ENCODE data around the gene ZBTB9.

The ZBTB9 gene

DNA sequence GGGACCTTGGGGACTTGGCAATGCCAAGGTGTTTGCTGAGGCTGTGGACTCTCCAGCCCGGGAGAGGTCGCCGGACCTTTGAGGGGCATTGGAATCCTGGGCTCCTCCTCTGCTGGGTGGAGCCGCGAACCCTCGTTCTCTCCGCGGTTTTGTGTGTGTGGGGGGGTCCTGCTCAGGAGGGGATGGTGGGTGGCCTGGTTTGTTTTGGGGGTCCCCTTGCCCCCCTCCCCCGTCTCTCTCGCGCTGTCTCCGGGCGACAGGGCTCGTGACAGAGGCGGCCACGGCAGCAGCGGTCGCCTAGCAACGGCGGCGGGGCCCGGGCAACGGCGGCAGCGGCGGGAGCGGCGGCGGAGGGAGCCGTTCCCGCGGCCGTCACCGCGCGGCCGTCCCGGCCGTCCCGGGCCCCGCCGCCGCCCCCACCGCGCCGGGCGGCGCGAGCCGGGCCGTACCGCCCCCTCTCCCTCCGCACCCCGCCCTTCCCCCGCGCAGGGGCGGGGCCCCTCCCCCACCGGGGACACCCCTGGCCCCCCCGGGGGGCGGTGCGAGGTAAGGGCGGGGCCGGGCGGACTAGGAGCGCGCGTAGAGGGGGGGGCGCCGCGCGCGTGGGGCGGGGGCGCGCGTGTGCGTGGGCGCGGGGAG, 26.7 kb upstream of the ZBTB9 start:
- no peaks in the 10 kb centered on the region for H3K36me3 ChIP-seq (ENCODE audit: control insufficient read depth in 2 of 2, insufficient read depth in 1 of 2, low read length in 2 of 2)
- peak overlapping the region; percentile 49 for H3K4me3 ChIP-seq (ENCODE audit: low read depth, low read length)
- POLR2A ChIA-PET: no interaction called here
- CTCF ChIA-PET: interaction anchor here (1.3 kb wide), 1 partner anchor 9 kb away, joined by 3 read pairs; no protein-coding TSS in a partner anchor
- no peak overlapping the region for H3K27ac ChIP-seq (ENCODE audit: extremely low read depth, low read depth, low read length)
- H3K9me3 ChIP-seq (ENCODE audit: control insufficient read depth, insufficient read depth, low read depth, low read length): no peaks in the 10 kb centered on the region
- peaks cover 12% of the 10 kb centered on the region for H3K4me1 ChIP-seq (ENCODE audit: control insufficient read depth, insufficient read depth, low read length)
- TF ChIP-seq ZBTB8A (tag by site-specific recombination; IDR thresholded peaks at IDR 0.05): 0 out of 2 replicates have a peak, but pooled peaks have one; percentile 28
- no peak for TF ChIP-seq IKZF3 (tag by site-specific recombination; IDR thresholded peaks at IDR 0.05)
- TF ChIP-seq, protein P1, sequence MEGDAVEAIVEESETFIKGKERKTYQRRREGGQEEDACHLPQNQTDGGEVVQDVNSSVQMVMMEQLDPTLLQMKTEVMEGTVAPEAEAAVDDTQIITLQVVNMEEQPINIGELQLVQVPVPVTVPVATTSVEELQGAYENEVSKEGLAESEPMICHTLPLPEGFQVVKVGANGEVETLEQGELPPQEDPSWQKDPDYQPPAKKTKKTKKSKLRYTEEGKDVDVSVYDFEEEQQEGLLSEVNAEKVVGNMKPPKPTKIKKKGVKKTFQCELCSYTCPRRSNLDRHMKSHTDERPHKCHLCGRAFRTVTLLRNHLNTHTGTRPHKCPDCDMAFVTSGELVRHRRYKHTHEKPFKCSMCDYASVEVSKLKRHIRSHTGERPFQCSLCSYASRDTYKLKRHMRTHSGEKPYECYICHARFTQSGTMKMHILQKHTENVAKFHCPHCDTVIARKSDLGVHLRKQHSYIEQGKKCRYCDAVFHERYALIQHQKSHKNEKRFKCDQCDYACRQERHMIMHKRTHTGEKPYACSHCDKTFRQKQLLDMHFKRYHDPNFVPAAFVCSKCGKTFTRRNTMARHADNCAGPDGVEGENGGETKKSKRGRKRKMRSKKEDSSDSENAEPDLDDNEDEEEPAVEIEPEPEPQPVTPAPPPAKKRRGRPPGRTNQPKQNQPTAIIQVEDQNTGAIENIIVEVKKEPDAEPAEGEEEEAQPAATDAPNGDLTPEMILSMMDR (tag by site-specific recombination; IDR thresholded peaks at IDR 0.05): peak; percentile 55
- no peak for TF ChIP-seq ZEB2 (tag by site-specific recombination; IDR thresholded peaks at IDR 0.05)
- 0 out of 2 replicates have a peak, but pooled peaks have one; percentile 23 for TF ChIP-seq ZNF561 (tag by site-specific recombination; IDR thresholded peaks at IDR 0.05; ENCODE audit: borderline replicate concordance)
- TF ChIP-seq, protein P2, sequence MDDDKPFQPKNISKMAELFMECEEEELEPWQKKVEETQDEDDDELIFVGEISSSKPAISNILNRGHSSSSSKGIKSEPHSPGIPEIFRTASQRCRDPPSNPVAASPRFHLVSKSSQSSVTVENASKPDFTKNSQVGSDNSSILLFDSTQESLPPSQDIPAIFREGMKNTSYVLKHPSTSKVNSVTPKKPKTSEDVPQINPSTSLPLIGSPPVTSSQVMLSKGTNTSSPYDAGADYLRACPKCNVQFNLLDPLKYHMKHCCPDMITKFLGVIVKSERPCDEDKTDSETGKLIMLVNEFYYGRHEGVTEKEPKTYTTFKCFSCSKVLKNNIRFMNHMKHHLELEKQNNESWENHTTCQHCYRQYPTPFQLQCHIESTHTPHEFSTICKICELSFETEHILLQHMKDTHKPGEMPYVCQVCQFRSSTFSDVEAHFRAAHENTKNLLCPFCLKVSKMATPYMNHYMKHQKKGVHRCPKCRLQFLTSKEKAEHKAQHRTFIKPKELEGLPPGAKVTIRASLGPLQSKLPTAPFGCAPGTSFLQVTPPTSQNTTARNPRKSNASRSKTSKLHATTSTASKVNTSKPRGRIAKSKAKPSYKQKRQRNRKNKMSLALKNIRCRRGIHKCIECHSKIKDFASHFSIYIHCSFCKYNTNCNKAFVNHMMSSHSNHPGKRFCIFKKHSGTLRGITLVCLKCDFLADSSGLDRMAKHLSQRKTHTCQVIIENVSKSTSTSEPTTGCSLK (tag by site-specific recombination; IDR thresholded peaks at IDR 0.05): no peak
- TF ChIP-seq ZNF610 (tag by site-specific recombination; IDR thresholded peaks at IDR 0.05; ENCODE audit: borderline replicate concordance): 0 out of 2 replicates have a peak, but pooled peaks have one; percentile 21
- peak; percentile 1; the same call in 1 of the 2 replicates for TF ChIP-seq BCL11B (tag by site-specific recombination; IDR thresholded peaks at IDR 0.05; ENCODE audit: low read depth)
- no peak for TF ChIP-seq ZNF248 (tag by site-specific recombination; IDR thresholded peaks at IDR 0.05)
- no peak for TF ChIP-seq ZNF549 (tag by site-specific recombination; IDR thresholded peaks at IDR 0.05)
- TF ChIP-seq ZBTB20 (tag by site-specific recombination; IDR thresholded peaks at IDR 0.05): peak; percentile 57; the same call in 1 of the 2 replicates
- TF ChIP-seq ZNF37A (tag by site-specific recombination; IDR thresholded peaks at IDR 0.05): no peak
- TF ChIP-seq ZFP37 (tag by site-specific recombination; IDR thresholded peaks at IDR 0.05): no peak
- no peak for TF ChIP-seq KLF10 (tag by site-specific recombination; IDR thresholded peaks at IDR 0.05)
- TF ChIP-seq, protein P3, sequence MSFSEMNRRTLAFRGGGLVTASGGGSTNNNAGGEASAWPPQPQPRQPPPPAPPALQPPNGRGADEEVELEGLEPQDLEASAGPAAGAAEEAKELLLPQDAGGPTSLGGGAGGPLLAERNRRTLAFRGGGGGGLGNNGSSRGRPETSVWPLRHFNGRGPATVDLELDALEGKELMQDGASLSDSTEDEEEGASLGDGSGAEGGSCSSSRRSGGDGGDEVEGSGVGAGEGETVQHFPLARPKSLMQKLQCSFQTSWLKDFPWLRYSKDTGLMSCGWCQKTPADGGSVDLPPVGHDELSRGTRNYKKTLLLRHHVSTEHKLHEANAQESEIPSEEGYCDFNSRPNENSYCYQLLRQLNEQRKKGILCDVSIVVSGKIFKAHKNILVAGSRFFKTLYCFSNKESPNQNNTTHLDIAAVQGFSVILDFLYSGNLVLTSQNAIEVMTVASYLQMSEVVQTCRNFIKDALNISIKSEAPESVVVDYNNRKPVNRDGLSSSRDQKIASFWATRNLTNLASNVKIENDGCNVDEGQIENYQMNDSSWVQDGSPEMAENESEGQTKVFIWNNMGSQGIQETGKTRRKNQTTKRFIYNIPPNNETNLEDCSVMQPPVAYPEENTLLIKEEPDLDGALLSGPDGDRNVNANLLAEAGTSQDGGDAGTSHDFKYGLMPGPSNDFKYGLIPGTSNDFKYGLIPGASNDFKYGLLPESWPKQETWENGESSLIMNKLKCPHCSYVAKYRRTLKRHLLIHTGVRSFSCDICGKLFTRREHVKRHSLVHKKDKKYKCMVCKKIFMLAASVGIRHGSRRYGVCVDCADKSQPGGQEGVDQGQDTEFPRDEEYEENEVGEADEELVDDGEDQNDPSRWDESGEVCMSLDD (tag by site-specific recombination; IDR thresholded peaks at IDR 0.05): peak; percentile 87
- TF ChIP-seq ZNF112 (tag by site-specific recombination; IDR thresholded peaks at IDR 0.05): no peak
- no peak for TF ChIP-seq SCRT1 (tag by site-specific recombination; IDR thresholded peaks at IDR 0.05; ENCODE audit: borderline replicate concordance)
- TF ChIP-seq, protein P4, sequence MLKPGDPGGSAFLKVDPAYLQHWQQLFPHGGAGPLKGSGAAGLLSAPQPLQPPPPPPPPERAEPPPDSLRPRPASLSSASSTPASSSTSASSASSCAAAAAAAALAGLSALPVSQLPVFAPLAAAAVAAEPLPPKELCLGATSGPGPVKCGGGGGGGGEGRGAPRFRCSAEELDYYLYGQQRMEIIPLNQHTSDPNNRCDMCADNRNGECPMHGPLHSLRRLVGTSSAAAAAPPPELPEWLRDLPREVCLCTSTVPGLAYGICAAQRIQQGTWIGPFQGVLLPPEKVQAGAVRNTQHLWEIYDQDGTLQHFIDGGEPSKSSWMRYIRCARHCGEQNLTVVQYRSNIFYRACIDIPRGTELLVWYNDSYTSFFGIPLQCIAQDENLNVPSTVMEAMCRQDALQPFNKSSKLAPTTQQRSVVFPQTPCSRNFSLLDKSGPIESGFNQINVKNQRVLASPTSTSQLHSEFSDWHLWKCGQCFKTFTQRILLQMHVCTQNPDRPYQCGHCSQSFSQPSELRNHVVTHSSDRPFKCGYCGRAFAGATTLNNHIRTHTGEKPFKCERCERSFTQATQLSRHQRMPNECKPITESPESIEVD (tag by site-specific recombination; IDR thresholded peaks at IDR 0.05): no peak
- no peak for TF ChIP-seq ZNF530 (tag by site-specific recombination; IDR thresholded peaks at IDR 0.05; ENCODE audit: low read depth)
- no peak for TF ChIP-seq ZNF211 (tag by site-specific recombination; IDR thresholded peaks at IDR 0.05; ENCODE audit: low read depth)
- TF ChIP-seq ZNF701 (tag by site-specific recombination; IDR thresholded peaks at IDR 0.05): no peak
- no peak for TF ChIP-seq ZFP3 (tag by site-specific recombination; IDR thresholded peaks at IDR 0.05; ENCODE audit: low read depth)
- TF ChIP-seq, protein P5, sequence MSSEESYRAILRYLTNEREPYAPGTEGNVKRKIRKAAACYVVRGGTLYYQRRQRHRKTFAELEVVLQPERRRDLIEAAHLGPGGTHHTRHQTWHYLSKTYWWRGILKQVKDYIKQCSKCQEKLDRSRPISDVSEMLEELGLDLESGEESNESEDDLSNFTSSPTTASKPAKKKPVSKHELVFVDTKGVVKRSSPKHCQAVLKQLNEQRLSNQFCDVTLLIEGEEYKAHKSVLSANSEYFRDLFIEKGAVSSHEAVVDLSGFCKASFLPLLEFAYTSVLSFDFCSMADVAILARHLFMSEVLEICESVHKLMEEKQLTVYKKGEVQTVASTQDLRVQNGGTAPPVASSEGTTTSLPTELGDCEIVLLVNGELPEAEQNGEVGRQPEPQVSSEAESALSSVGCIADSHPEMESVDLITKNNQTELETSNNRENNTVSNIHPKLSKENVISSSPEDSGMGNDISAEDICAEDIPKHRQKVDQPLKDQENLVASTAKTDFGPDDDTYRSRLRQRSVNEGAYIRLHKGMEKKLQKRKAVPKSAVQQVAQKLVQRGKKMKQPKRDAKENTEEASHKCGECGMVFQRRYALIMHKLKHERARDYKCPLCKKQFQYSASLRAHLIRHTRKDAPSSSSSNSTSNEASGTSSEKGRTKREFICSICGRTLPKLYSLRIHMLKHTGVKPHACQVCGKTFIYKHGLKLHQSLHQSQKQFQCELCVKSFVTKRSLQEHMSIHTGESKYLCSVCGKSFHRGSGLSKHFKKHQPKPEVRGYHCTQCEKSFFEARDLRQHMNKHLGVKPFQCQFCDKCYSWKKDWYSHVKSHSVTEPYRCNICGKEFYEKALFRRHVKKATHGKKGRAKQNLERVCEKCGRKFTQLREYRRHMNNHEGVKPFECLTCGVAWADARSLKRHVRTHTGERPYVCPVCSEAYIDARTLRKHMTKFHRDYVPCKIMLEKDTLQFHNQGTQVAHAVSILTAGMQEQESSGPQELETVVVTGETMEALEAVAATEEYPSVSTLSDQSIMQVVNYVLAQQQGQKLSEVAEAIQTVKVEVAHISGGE (tag by site-specific recombination; conservative IDR thresholded peaks at IDR 0.05; ENCODE audit: low read depth): no peak
- TF ChIP-seq ZNF560 (tag by site-specific recombination; IDR thresholded peaks at IDR 0.05; ENCODE audit: borderline replicate concordance): no peak
- TF ChIP-seq RBAK (tag by site-specific recombination; IDR thresholded peaks at IDR 0.05): no peak
- peak; percentile 26; the same call in 1 of the 2 replicates for TF ChIP-seq SP2 (tag by site-specific recombination; IDR thresholded peaks at IDR 0.05)
- no peak for TF ChIP-seq ZNF48 (tag by site-specific recombination; IDR thresholded peaks at IDR 0.05)
